Muscle of leg (tissue), 11 donors: Measurements from ENCODE around the gene SLC5A3. TPM values are rescaled to one million over a fixed set of nuclear protein-coding genes. Genes with fewer than 3 reads are reported as not detected.

ENCODE experiments used
- DNase-seq: peaks from one replicate; pipeline ENCODE4 v3.0.0; 2013
- H3K27ac ChIP-seq: one replicate; pipeline ENCODE4 v1.5.1; 2013; ENCODE audit warnings: mild to moderate bottlenecking, low read length, control low read depth
- H3K27me3 ChIP-seq: one replicate; pipeline ENCODE4 v1.6.1; 2013; ENCODE audit warnings: low read length; ENCODE audit not compliant: control insufficient read depth, insufficient read depth
- H3K36me3 ChIP-seq: one replicate; pipeline ENCODE4 v1.6.1; 2013; ENCODE audit warnings: low read length; ENCODE audit not compliant: control insufficient read depth, insufficient read depth
- H3K4me1 ChIP-seq: one replicate; pipeline ENCODE4 v1.6.1; 2013; ENCODE audit warnings: low read length; ENCODE audit not compliant: control insufficient read depth, insufficient read depth
- H3K4me3 ChIP-seq: one replicate; pipeline ENCODE4 v1.5.1; 2013; ENCODE audit warnings: low read length, control low read depth
- H3K9me3 ChIP-seq: replicated peaks from 2 replicates; pipeline ENCODE4 v1.6.1; 2013; ENCODE audit warnings: low read depth, low read length; ENCODE audit not compliant: control insufficient read depth
- WGBS: methylation state at CpG from one replicate; pipeline ENCODE4 v1.1.5; 2013; ENCODE audit warnings: missing lambda C conversion rate; ENCODE audit not compliant: insufficient coverage; 5-methylcytosine and 5-hydroxymethylcytosine counted together
- polyA plus RNA-seq, 8 donors: library from polyadenylated mRNA; unstranded; fragments of 120-200 nt; gene quantifications; one replicate each; pipeline versions ENCODE4 v1.2.1 to v1.2.3, GENCODE V29; 2013; ENCODE audit warnings: inconsistent platforms in 1 of 8, low replicate concordance in 1 of 8; ENCODE audit not compliant: insufficient read length in 8 of 8, insufficient read depth in 1 of 8
- total RNA-seq: library from RNA; stranded (reverse); fragments of 120-200 nt; gene quantifications from one replicate; pipeline ENCODE4 v1.2.4, GENCODE V29; 2013

SLC5A3 gene
- total and polyA plus RNA-seq, 9 donors, result 4.8 to 9.4 (median 5.9) TPM

- no CpG with 5 or more reads among the region's 2 CpGs for WGBS
- no peak overlapping the region for H3K4me3 ChIP-seq
- H3K27me3 ChIP-seq, result no peaks in the 10 kb centered on the region
- H3K9me3 ChIP-seq, result no peaks in the 10 kb centered on the region
- H3K4me1 ChIP-seq, result no peaks in the 10 kb centered on the region
- H3K36me3 ChIP-seq, result no peaks in the 10 kb centered on the region
- no peak overlapping the region for H3K27ac ChIP-seq
- DNase-seq, result no peak
These were observed 40.5 kb downstream of the SLC5A3 start for GRCh38 chr21:34113842-34114241.

- no peak overlapping the region for H3K4me3 ChIP-seq
- H3K4me1 ChIP-seq, result no peaks in the 10 kb centered on the region
- H3K27me3 ChIP-seq, result no peaks in the 10 kb centered on the region
- no peaks in the 10 kb centered on the region for H3K9me3 ChIP-seq
- DNase-seq, result no peak
- H3K27ac ChIP-seq, result no peak overlapping the region
- no CpG with 5 or more reads among the region's 1 CpG for WGBS
- no peaks in the 10 kb centered on the region for H3K36me3 ChIP-seq
These were observed 41.8 kb downstream of the SLC5A3 start for GRCh38 chr21:34115160-34115559.

- no peaks in the 10 kb centered on the region for H3K36me3 ChIP-seq
- 67% methylated on average over 1 of the region's 3 CpGs for WGBS
- DNase-seq, result no peak
- H3K9me3 ChIP-seq, result no peaks in the 10 kb centered on the region
- no peaks in the 10 kb centered on the region for H3K4me1 ChIP-seq
- H3K27me3 ChIP-seq, result no peaks in the 10 kb centered on the region
- no peak overlapping the region for H3K27ac ChIP-seq
- no peak overlapping the region for H3K4me3 ChIP-seq
These were observed 43.2 kb downstream of the SLC5A3 start for GRCh38 chr21:34116569-34116968.

- H3K9me3 ChIP-seq, result no peaks in the 10 kb centered on the region
- H3K4me3 ChIP-seq, result no peak overlapping the region
- H3K27me3 ChIP-seq, result no peaks in the 10 kb centered on the region
- DNase-seq, result no peak
- no peak overlapping the region for H3K27ac ChIP-seq
- H3K36me3 ChIP-seq, result peaks cover 5% of the 10 kb centered on the region
- no peaks in the 10 kb centered on the region for H3K4me1 ChIP-seq
- WGBS, result no CpG with 5 or more reads among the region's 2 CpGs
These were observed 47.5 kb downstream of the SLC5A3 start for GRCh38 chr21:34120867-34121266.

GRCh38 chr21:34122047-34122446 lies 48.7 kb downstream of the SLC5A3 start:
- no peak overlapping the region for H3K4me3 ChIP-seq
- peaks cover 16% of the 10 kb centered on the region for H3K36me3 ChIP-seq
- no CpG with 5 or more reads among the region's 2 CpGs for WGBS
- no peaks in the 10 kb centered on the region for H3K27me3 ChIP-seq
- no peaks in the 10 kb centered on the region for H3K9me3 ChIP-seq
- no peak overlapping the region for H3K27ac ChIP-seq
- no peaks in the 10 kb centered on the region for H3K4me1 ChIP-seq
- no peak for DNase-seq

Other genes starting within 250 kb of the SLC5A3 start
- gene ATP5PO, start 157.8 kb upstream of the SLC5A3 start, total RNA-seq, result 224 TPM
- gene ATP5PO, start 157.8 kb upstream of the SLC5A3 start, polyA plus RNA-seq, result 100 to 1,000 TPM; 265 to 338 (median 296) TPM
- 15.5 TPM for gene MRPS6, start within 50 bp of the SLC5A3 start, total RNA-seq
- 10 to 100 TPM; 37.7 to 52.5 (median 45.1) TPM for gene MRPS6, start within 50 bp of the SLC5A3 start, polyA plus RNA-seq